HG03175 (cell line): ENCODE measurements around the gene OTUD1.

Experiments
- ATAC-seq: cut with Tn5 transposase; IDR thresholded peaks from one replicate; pipeline ENCODE4 v1.9.1; 2021; ENCODE audit warnings: mild to moderate bottlenecking, moderate library complexity; ENCODE audit not compliant: unreplicated experiment

Gene OTUD1

DNA sequence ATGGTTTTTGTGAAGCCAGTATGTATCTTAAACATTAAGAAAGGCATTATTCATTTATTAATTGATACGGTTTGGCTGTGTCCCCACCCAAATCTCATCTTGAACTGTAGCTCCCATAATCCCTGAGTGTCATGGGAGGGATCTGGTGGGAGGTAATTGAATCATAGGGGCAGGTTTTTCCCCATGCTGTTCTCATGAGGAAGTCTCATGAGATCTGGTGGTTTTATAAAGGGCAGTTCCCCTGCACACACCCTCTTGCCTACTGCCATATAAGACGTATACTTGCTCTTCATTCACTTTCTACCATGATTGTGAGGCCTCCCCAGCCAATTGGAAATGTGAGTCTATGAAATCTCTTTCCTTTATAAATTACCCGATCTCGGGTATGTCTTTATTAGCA is 28.1 kb downstream of the OTUD1 start:
- ATAC-seq: no peak

DNA sequence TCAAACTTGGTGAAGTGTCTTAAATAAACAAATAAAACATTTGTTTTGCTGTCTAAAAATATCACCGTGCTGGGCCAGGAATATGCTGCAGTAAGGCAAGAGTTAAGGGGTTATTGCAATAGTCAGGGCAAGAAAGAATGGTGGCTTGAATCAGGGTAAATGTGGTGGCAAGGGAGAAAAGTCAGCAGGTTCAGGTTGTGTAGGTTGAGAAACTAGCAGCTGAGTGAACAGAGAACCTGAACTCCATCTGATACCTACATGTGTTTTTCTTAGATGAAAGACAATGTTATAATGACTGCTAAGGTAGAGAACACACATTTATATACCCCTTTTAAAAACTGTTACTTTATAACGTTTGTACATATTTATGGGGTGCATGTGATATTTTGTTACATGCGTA is 28.7 kb downstream of the OTUD1 start:
- no peak for ATAC-seq

DNA sequence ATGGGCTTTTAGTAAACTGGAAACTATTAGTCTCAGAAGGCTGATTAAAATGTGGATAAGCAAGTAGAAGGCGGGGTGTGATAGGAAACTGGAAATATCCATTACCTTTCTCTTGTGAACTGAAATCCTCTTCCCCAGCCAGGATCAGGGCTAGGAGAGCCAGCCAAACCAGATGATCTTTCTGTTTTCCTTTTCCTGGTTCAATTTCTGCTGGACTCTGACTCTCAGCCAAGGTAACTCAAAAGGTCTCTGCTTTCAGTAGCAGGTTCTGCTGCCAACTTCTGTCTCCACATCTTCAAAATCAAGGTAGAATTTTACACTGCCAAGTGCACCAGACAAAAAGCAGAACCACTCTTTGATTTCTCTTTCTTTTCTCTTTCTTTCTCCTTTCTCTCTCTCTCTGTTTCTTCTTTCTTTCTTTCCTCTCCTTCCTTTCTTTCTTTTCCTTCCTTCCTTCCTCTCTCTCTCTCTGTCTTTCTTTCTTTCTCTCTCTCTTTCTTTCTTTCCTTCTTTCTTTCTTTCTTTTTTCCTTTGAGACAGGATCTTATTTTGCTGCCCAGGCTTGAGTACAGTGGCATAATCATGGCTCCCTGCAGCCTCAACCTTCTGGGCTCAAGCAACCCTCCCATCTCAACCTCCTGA is 30.8 kb downstream of the OTUD1 start:
- ATAC-seq: no peak

DNA sequence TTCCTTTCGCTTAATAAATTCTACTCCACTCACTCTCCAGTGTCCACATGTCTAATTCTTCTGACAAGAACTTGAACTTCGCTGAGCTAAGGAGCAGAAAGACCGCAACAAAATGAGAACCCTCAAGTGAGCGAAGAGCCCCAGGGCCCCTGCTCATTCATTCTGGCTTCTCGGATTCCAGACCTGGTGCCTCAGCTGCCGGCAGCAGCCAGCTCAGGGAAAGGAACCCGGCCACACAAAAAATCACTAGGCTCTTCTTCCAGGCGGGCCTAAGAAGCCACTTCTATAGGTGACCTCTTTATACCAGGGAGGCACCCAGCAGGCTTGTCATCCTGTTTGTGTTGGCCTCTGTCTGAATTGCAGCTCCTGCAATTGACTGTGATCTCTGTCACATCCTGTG is 33.3 kb downstream of the OTUD1 start:
- no peak for ATAC-seq

DNA sequence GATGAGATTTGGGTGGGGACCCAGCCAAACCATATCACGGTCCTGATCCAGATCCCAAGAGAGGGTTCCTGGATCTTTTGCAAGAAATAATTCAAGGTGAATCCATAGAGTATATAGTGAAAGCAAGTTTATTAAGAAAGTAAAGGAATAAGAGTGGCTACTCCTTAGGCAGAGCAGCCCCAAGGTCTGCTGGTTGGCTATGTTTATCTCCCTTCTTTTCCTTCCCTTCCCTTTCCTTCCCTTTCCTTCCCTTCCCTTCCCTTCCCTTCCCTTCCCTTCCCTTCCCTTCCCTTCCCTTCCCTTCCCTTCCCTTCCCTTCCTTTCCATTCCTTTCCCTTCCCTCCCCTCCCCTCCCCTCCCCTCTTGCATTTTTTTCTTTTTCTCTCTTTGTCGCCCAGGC is 35.2 kb downstream of the OTUD1 start:
- ATAC-seq: no peak

- no peak for ATAC-seq
Observed at GRCh38 chr10:23474626-23475025, 35.8 kb downstream of the OTUD1 start.

DNA sequence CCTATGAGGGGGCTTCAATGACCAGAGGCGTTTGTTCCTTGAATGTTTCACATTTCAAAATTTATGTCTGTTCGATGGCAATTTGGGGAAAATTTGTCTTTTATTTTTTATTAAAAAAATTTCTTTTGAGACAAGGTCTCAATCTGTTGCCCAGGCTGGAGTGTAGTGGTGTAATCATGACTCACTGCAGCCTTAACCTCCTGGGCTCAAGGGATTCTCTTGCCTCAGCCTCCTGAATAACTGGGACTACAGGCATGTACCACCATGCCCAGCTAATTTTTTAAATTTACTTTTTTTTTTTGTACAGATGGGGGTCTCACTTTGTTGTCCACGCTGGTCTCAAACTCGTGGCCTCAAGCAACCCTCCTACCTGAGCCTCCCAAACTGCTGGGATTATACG is 39.7 kb downstream of the OTUD1 start:
- no peak for ATAC-seq

GRCh38 chr10:23479798-23480473 is 41.1 kb downstream of the OTUD1 start:
- ATAC-seq: no peak

DNA sequence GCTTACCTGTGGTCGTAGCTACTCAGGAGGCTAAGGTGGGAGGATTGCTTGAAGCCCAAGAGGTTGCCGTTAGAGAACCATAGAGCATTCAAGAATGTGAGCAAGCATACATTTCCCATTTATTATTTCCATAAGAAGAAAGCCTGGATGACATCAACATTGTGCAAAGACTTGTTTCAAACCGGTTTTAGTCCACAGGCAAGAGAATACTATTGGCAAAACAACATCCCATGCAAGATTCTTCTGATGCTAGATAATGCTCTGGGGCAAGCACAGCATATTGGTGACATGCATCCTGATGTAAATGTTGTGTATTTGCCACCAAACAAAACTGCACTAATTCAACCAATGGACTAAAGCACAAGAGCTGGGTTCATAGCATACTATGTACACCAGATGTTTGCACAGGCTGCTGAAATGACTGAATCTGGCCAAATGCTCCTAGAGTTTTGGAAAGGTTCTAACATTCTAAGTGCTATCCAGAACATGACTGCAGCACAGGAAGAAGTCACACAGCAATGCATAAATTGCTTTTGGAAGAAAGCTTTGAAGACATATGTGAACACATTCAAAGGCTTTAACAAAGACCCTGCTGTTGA is 42.6 kb downstream of the OTUD1 start:
- ATAC-seq: no peak

DNA sequence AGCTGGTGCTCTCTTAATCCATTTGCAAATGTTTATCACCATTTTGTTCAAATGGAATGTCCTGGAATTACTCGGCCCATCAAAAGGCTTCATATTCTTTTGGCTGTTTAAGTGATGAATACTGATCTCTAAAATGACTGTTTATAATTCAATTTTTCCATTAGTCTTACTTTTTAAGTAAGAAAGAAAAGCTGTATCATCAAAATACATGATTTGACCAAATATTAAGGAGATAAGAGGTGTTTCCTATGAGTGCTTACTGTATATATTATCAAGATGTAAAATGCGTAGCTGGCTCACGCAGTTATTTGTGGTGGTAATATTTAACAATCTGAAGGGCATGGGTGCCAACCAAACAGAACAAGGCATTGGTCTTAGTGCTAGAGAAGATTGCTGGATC is 51.2 kb downstream of the OTUD1 start:
- no peak for ATAC-seq
